ENCODE results near the gene TMEM259.
A peak's percentile ranks its signal among the peaks of the same experiment; 100 is the strongest.

Gene TMEM259

DNA sequence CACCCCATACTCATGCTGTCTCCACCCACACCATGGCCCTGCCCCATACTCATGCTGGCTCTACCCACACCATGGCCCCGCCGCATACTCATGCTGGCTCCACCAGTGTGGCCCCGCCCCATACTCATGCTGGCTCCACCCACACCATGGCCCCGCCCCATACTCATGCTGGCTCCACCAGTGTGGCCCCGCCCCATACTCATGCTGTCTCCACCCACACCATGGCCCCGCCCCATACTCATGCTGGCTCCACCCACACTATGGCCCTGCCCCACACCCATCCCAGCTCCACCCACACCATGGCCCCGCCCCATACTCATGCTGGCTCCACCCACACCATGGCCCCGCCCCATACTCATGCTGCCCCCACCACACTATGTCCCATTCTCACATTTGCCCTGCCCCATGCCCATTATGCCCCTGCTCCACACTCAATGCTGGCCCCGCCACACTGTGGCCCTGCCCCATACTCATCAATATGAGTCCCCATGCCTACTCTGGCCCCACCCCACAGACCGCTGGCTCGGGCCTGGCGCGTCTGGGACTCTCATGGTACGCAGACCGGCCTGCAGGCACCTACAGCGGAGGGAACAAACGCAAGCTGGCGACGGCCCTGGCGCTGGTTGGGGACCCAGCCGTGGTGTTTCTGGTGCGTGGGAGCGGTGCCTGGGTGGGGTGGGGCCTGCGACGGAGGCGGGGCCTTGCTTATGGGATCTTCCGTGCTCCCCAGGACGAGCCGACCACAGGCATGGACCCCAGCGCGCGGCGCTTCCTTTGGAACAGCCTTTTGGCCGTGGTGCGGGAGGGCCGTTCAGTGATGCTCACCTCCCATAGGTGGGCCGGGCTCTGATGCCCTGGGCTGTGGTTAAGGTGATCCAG lies 42.3 kb upstream of the TMEM259 start:
- Mint-ChIP-seq H3K9me3 (peaks cover 3% of the 10 kb centered on the region), H3K27me3 (no peaks in the 10 kb centered on the region), H3K4me1 (peaks cover 39% of the 10 kb centered on the region), H3K36me3 (peaks cover 14% of the 10 kb centered on the region), H3K4me3 (no peak overlapping the region), H3K27ac (peak overlapping the region; percentile 60)
- DNase-seq: peak; percentile 79
- CTCF ChIA-PET: no interaction called here

GRCh38 chr19:1062387-1063029 lies 41.6 kb upstream of the TMEM259 start:
- H3K4me3 Mint-ChIP-seq: no peak overlapping the region
- H3K36me3 Mint-ChIP-seq: peaks cover 14% of the 10 kb centered on the region
- H3K27ac Mint-ChIP-seq: no peak overlapping the region
- DNase-seq: peak; percentile 65
- CTCF ChIA-PET: no interaction called here
- H3K9me3 Mint-ChIP-seq: peaks cover 4% of the 10 kb centered on the region
- no peaks in the 10 kb centered on the region for H3K27me3 Mint-ChIP-seq
- peaks cover 46% of the 10 kb centered on the region for H3K4me1 Mint-ChIP-seq

- Mint-ChIP-seq H3K36me3 (peaks cover 19% of the 10 kb centered on the region), H3K27me3 (no peaks in the 10 kb centered on the region), H3K9me3 (peaks cover 7% of the 10 kb centered on the region), H3K4me3 (no peak overlapping the region), H3K4me1 (peaks cover 52% of the 10 kb centered on the region), H3K27ac (no peak overlapping the region)
- CTCF ChIA-PET: no interaction called here
- no peak for DNase-seq
Measured at GRCh38 chr19:1061987-1062386, 41.1 kb upstream of the TMEM259 start.

DNA sequence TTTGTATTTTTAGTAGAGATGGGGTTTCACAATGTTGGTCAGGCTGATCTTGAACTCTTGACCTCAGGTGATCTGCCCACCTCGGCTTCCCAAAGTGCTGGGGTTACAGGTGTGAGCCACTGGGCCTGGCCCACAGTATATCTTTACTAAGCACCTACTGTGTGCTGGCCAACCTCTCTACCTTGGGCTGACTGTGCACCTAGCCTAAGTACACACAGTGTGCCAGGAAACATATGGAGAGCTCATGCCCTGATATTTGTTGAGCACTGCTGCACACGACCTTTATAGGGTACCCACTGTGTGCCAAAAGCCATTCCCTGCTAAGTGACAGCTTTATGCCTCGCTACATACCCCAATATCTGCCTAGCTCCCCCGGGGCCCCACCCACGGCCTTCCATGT lies 39.8 kb upstream of the TMEM259 start:
- CTCF ChIA-PET: interaction anchor here (0.7 to 1.0 kb wide), 2 partner anchors 11 to 14 kb away, joined by 3 read pairs; no protein-coding TSS in a partner anchor
- Mint-ChIP-seq H3K9me3 (peaks cover 7% of the 10 kb centered on the region), H3K4me1 (peaks cover 51% of the 10 kb centered on the region), H3K4me3 (no peak overlapping the region), H3K36me3 (peaks cover 28% of the 10 kb centered on the region), H3K27me3 (no peaks in the 10 kb centered on the region), H3K27ac (no peak overlapping the region)
- no peak for DNase-seq

- CTCF ChIA-PET: interaction anchor here (0.9 to 1.3 kb wide), 3 partner anchors 18 to 29 kb away, joined by 3 read pairs; no protein-coding TSS in a partner anchor
- H3K27me3 Mint-ChIP-seq: no peaks in the 10 kb centered on the region
- no peak overlapping the region for H3K4me3 Mint-ChIP-seq
- H3K9me3 Mint-ChIP-seq: peaks cover 4% of the 10 kb centered on the region
- H3K36me3 Mint-ChIP-seq: peaks cover 31% of the 10 kb centered on the region
- H3K27ac Mint-ChIP-seq: peak overlapping the region; percentile 80
- H3K4me1 Mint-ChIP-seq: peaks cover 28% of the 10 kb centered on the region
- peak; percentile 46 for DNase-seq
Measured at GRCh38 chr19:1058112-1058511, 37.2 kb upstream of the TMEM259 start.

DNA sequence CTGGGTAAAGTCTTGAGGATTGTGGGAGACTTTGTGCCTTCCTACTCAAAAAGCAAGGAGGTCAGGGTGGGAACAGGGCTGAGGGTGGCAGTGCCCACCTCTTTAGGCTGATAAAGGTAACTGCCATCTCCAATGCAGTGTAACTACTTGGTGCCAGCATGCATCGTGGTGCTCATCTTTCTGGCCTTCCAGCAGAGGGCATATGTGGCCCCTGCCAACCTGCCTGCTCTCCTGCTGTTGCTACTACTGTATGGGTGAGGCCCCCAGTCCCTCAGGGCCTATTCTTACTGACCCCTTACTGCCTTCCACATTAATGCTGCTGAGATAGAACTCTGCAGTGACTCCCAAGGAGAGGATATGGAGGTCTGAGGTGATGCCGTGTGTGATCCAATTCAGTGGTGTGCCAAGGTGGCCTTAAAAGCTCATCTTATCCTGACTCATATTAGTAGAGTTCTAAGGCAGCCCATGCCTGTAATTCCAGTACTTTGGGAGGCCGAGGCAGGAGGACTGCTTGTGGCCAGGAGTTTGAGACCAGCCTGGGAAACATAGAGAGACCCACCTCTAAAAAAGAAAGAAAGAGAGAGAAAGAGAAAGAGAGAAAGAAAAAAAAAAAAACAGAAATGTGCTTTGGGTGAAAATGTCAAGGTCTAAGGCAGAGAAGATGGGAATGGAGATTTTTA lies 36.4 kb upstream of the TMEM259 start:
- peaks cover 30% of the 10 kb centered on the region for H3K36me3 Mint-ChIP-seq
- H3K27ac Mint-ChIP-seq: peak overlapping the region; percentile 80
- no peak overlapping the region for H3K4me3 Mint-ChIP-seq
- CTCF ChIA-PET: interaction anchor here (0.7 to 1.6 kb wide), 4 partner anchors 8 to 20 kb away, joined by 3 to 4 read pairs (median 3); no protein-coding TSS in a partner anchor
- peak; percentile 61 for DNase-seq
- H3K4me1 Mint-ChIP-seq: peaks cover 31% of the 10 kb centered on the region
- no peaks in the 10 kb centered on the region for H3K27me3 Mint-ChIP-seq
- H3K9me3 Mint-ChIP-seq: peaks cover 3% of the 10 kb centered on the region

- CTCF ChIA-PET: interaction anchor here (1.6 kb wide), 1 partner anchor 9 kb away, joined by 4 read pairs; no protein-coding TSS in a partner anchor
- no peaks in the 10 kb centered on the region for H3K27me3 Mint-ChIP-seq
- DNase-seq: no peak
- H3K9me3 Mint-ChIP-seq: peaks cover 3% of the 10 kb centered on the region
- H3K4me1 Mint-ChIP-seq: peaks cover 36% of the 10 kb centered on the region
- peaks cover 33% of the 10 kb centered on the region for H3K36me3 Mint-ChIP-seq
- no peak overlapping the region for H3K4me3 Mint-ChIP-seq
- H3K27ac Mint-ChIP-seq: no peak overlapping the region
Measured at GRCh38 chr19:1055886-1056620, 35.1 kb upstream of the TMEM259 start.

GRCh38 chr19:1055028-1055425 lies 34.1 kb upstream of the TMEM259 start:
- Mint-ChIP-seq H3K27ac (no peak overlapping the region), H3K4me1 (peaks cover 36% of the 10 kb centered on the region), H3K9me3 (peaks cover 3% of the 10 kb centered on the region), H3K27me3 (no peaks in the 10 kb centered on the region), H3K36me3 (peaks cover 33% of the 10 kb centered on the region), H3K4me3 (no peak overlapping the region)
- CTCF ChIA-PET: no interaction called here
- no peak for DNase-seq

DNA sequence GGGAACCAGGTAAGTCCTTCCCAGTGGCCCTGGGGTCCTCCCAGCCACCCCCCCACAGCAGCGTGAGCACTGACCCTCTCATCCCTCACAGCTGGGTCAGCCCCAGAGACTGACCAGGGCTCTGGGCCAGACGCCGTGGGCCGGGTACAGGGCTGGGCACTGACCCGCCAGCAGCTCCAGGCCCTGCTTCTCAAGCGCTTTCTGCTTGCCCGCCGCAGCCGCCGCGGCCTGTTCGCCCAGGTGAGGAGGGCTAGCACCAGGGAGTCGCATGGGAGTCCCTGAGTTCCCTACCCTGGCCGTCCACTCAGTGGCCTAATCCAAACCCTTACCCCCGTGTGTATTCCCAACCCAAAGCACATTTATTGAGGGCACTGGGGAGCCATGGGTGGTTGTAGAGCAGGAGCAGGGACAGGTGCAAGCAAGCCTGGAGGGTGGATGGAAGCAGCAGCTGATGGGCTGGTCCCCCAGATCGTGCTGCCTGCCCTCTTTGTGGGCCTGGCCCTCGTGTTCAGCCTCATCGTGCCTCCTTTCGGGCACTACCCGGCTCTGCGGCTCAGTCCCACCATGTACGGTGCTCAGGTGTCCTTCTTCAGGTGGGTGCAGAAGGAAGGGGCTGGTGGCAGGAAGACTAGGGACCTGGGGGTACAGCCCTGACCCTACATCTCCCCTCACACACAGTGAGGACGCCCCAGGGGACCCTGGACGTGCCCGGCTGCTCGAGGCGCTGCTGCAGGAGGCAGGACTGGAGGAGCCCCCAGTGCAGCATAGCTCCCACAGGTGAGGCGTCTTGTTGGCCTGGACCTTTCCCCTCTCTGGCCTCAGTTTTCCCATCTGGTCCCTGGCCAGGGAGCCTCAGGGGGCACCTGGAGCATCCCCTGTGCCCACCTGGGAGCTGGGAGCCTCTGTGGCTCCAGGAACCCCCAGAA lies 33.4 kb upstream of the TMEM259 start:
- Mint-ChIP-seq H3K9me3 (peaks cover 3% of the 10 kb centered on the region), H3K4me1 (peaks cover 36% of the 10 kb centered on the region), H3K27me3 (no peaks in the 10 kb centered on the region), H3K4me3 (no peak overlapping the region), H3K36me3 (peaks cover 33% of the 10 kb centered on the region), H3K27ac (no peak overlapping the region)
- DNase-seq: no peak
- CTCF ChIA-PET: interaction anchor here (1.4 kb wide), 1 partner anchor 140 kb away, joined by 3 read pairs; no protein-coding TSS in a partner anchor

- peaks cover 3% of the 10 kb centered on the region for H3K9me3 Mint-ChIP-seq
- H3K27ac Mint-ChIP-seq: peak overlapping the region; percentile 28
- no peak for DNase-seq
- CTCF ChIA-PET: interaction anchor here (0.6 to 1.4 kb wide), 2 partner anchors 11 to 141 kb away, joined by 3 read pairs; no protein-coding TSS in a partner anchor
- no peak overlapping the region for H3K4me3 Mint-ChIP-seq
- no peaks in the 10 kb centered on the region for H3K27me3 Mint-ChIP-seq
- H3K36me3 Mint-ChIP-seq: peaks cover 34% of the 10 kb centered on the region
- H3K4me1 Mint-ChIP-seq: peaks cover 35% of the 10 kb centered on the region
Measured at GRCh38 chr19:1053176-1054101, 32.5 kb upstream of the TMEM259 start.

DNA sequence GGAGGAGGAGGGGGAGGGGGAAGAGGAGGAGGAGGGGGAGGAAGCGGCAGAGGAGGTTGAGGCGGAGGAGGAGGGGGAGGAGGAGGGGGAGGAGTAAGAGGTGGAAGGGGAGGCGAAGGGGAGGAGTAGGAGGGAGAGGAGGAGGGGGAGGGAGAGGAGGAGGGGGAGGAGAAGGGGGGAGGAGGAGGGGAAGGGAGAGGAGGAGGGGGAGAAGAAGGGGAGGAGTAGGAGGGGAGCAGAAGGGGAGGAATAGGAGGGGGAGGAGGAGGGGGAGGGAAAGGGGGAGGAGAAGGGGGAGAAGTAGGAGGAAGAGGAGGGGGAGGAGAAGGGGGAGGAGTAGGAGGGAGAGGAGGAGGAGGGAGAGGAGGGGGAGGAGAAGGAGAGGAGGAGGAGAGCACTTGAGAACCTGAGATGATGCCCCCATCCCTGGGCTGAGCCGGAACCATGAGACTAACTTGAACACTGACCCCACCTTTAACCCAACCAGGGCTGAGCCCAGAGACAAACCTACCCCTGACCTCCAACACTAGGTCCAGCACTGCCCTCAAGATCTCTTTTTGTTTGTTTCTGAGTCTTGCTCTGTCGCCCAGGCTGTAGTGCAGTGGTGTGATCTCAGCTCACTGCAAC lies 31.5 kb upstream of the TMEM259 start:
- Mint-ChIP-seq H3K36me3 (peaks cover 28% of the 10 kb centered on the region), H3K9me3 (peaks cover 3% of the 10 kb centered on the region), H3K27ac (no peak overlapping the region), H3K27me3 (no peaks in the 10 kb centered on the region), H3K4me3 (no peak overlapping the region), H3K4me1 (peaks cover 25% of the 10 kb centered on the region)
- peak; percentile 24 for DNase-seq
- CTCF ChIA-PET: no interaction called here

GRCh38 chr19:1051791-1052190 lies 30.9 kb upstream of the TMEM259 start:
- no peak overlapping the region for H3K27ac Mint-ChIP-seq
- H3K36me3 Mint-ChIP-seq: peaks cover 22% of the 10 kb centered on the region
- DNase-seq: no peak
- CTCF ChIA-PET: no interaction called here
- H3K27me3 Mint-ChIP-seq: no peaks in the 10 kb centered on the region
- H3K4me1 Mint-ChIP-seq: peaks cover 21% of the 10 kb centered on the region
- H3K9me3 Mint-ChIP-seq: no peaks in the 10 kb centered on the region
- no peak overlapping the region for H3K4me3 Mint-ChIP-seq

Measured in activated naive CD4-positive, alpha-beta T cell treated with anti-CD3 and anti-CD28 coated beads, Interleukin-2, amount 10 ng/mL, durations not matched to agents 7 days and 5 days (primary cell).